Naive thymus-derived CD4-positive, alpha-beta T cell (primary cell): Measurements from ENCODE around the gene OSBPL8. TPM values are rescaled to one million over a fixed set of nuclear protein-coding genes. Genes with fewer than 3 reads are reported as not detected.
A peak's percentile ranks its signal among the peaks of the same experiment; 100 is the strongest.
"Not testable (repeated sequence)": the region's sequence is repeated elsewhere in the genome, so short reads cannot be mapped to it uniquely, and the experiment has no call there.

Experiments used
- ATAC-seq: fragments of 150-1000 bp; cut with Tn5 transposase; 2 replicates; pipeline ENCODE4 v1.10.0; 2021; ENCODE audit warnings: mild to moderate bottlenecking, moderate library complexity
- CTCF ChIA-PET: fragments of 350-600 bp; sonication (Branson Sonifier 250); formaldehyde crosslinking; loops from one replicate; lab custom pipeline; 2021; ENCODE audit warnings: antibody characterized with exemption; lab: Charles Lee
- POLR2A ChIA-PET: fragments of 350-600 bp; sonication (Branson Sonifier 250); formaldehyde crosslinking; loops from one replicate; lab custom pipeline; 2021; ENCODE audit warnings: antibody characterized with exemption, inconsistent platforms; lab: Charles Lee
- DNase-seq, 9 donors: peaks; one replicate each; pipeline versions ENCODE4 v3.0.0 to v3.0.0-alpha.2; 2020 to 2022; ENCODE audit warnings: mixed read lengths in 1 of 9
- H3K27ac ChIP-seq: one replicate; pipeline ENCODE4 v1.7.0; 2013; ENCODE audit warnings: mild to moderate bottlenecking, low read depth, low read length, moderate library complexity
- H3K27me3 ChIP-seq, 2 donors: one replicate each; pipeline ENCODE4 v1.7.0; 2013; ENCODE audit warnings: low read length in 2 of 2, mild to moderate bottlenecking in 2 of 2, moderate library complexity in 2 of 2; ENCODE audit not compliant: control insufficient read depth in 2 of 2, insufficient read depth in 2 of 2
- H3K36me3 ChIP-seq, 3 experiments: 1 replicate in 2 of 3; 2 replicates in 1 of 3; pipeline ENCODE4 v1.7.0; 2013; ENCODE audit warnings: low read length in 3 of 3, mild to moderate bottlenecking in 3 of 3, moderate library complexity in 1 of 3; ENCODE audit not compliant: insufficient read depth in 3 of 3, control insufficient read depth in 2 of 3
- H3K4me1 ChIP-seq, 2 donors: one replicate each; pipeline ENCODE4 v1.7.0; 2013; ENCODE audit warnings: low read length in 2 of 2, mild to moderate bottlenecking in 2 of 2, moderate library complexity in 1 of 2; ENCODE audit not compliant: control insufficient read depth in 2 of 2, insufficient read depth in 2 of 2
- H3K4me3 ChIP-seq: 2 replicates; pipeline ENCODE4 v1.7.0; 2013; ENCODE audit warnings: mild to moderate bottlenecking, low read length
- H3K9me3 ChIP-seq, 3 experiments: 1 replicate in 2 of 3; 2 replicates in 1 of 3; pipeline ENCODE4 v1.7.0; 2013; ENCODE audit warnings: low read length in 3 of 3; ENCODE audit not compliant: control insufficient read depth in 2 of 3
- H3K27ac Mint-ChIP-seq, 9 donors: one replicate each; pipeline ENCODE4 v1.8.0; 2020 to 2022; ENCODE audit warnings: mixed read lengths in 9 of 9, mild to moderate bottlenecking in 8 of 9, moderate library complexity in 5 of 9, inconsistent platforms in 2 of 9
- H3K27me3 Mint-ChIP-seq, 5 donors: one replicate each; pipeline ENCODE4 v1.8.0; 2021 to 2022; ENCODE audit warnings: mixed read lengths in 5 of 5, mild to moderate bottlenecking in 1 of 5
- H3K36me3 Mint-ChIP-seq, 5 donors: one replicate each; pipeline ENCODE4 v1.8.0; 2020 to 2022; ENCODE audit warnings: mixed read lengths in 5 of 5, mild to moderate bottlenecking in 3 of 5, inconsistent platforms in 1 of 5
- H3K4me1 Mint-ChIP-seq, 7 donors: one replicate each; pipeline ENCODE4 v1.8.0; 2020 to 2022; ENCODE audit warnings: mixed read lengths in 7 of 7, mild to moderate bottlenecking in 3 of 7, inconsistent platforms in 1 of 7
- H3K4me3 Mint-ChIP-seq, 10 donors: one replicate each; pipeline ENCODE4 v1.8.0; 2020 to 2022; ENCODE audit warnings: mild to moderate bottlenecking in 10 of 10, mixed read lengths in 10 of 10, moderate library complexity in 6 of 10, inconsistent platforms in 2 of 10
- H3K9me3 Mint-ChIP-seq, 11 donors: one replicate each; pipeline ENCODE4 v1.8.0; 2020 to 2022; ENCODE audit warnings: mixed read lengths in 11 of 11, mild to moderate bottlenecking in 4 of 11, inconsistent platforms in 1 of 11, moderate library complexity in 1 of 11
- intact Hi-C, 2 donors: fragments of 100-400 bp; cut with micrococcal nuclease; formaldehyde crosslinking; loops; one replicate each; pipeline ENCODE4 v1.15.1; 2023
- polyA plus RNA-seq, 2 donors: library from polyadenylated mRNA; unstranded; fragments of 300-500 nt; fragmentation: Illumina TruSeq; gene quantifications; one replicate each; pipeline ENCODE4 v1.2.3, GENCODE V29; 2021
- total RNA-seq, 6 experiments: library from RNA in 5 of 6; stranded (reverse) in 5 of 6; gene quantifications; 1 replicate in 5 of 6; 2 replicates in 1 of 6; pipeline ENCODE4 v1.2.3 and lab custom pipeline; 2021 to 2026

The OSBPL8 gene
- total and polyA plus RNA-seq, 7 experiments from 2014 or later, result 113 to 157 (median 122) TPM

DNA sequence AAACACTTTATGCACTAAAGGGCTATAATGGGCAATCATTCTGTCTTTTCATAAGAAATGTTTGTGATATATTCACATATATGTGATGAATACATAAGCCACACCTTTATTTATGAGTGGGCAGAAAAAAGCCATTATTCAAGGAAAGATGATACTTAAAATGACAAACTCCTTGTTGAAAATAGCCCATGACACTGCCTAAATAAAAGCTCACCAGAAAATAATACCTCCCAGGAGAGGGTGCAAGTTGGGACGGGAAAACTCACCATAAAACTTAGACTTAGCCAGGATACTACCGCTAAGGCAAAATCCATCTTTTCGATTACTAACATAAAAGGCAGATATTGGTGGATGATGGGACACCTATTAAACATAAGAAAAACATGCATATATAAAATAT is 175.6 kb downstream of the OSBPL8 start:
- H3K4me3 ChIP-seq, result no peak overlapping the region
- Mint-ChIP-seq H3K36me3 (peaks cover 8 to 59% (median 25%) of the 10 kb centered on the region in 5 donors), H3K27me3 (no peaks in the 10 kb centered on the region), H3K27ac (peak overlapping the region in 1 of 9 donors; percentile 60), H3K4me1 (peaks cover 0 to 2% (median 0%) of the 10 kb centered on the region in 7 donors), H3K4me3 (no peak overlapping the region), H3K9me3 (no peaks in the 10 kb centered on the region)
- ATAC-seq, result no peak
- no peak for DNase-seq
- peaks cover 6 to 17% (median 12%) of the 10 kb centered on the region in 3 experiments for H3K36me3 ChIP-seq
- H3K27ac ChIP-seq, result no peak overlapping the region
- no peaks in the 10 kb centered on the region for H3K9me3 ChIP-seq
- intact Hi-C loops, result no loop called here
- no peaks in the 10 kb centered on the region for H3K4me1 ChIP-seq
- ChIA-PET CTCF (no interaction called here), POLR2A (no interaction called here)
- H3K27me3 ChIP-seq, result no peaks in the 10 kb centered on the region

GRCh38 chr12:76379261-76379660 is 180.3 kb downstream of the OSBPL8 start:
- CTCF ChIA-PET, result interaction anchor here (0.6 kb wide), 1 partner anchor 44 kb away, joined by 3 read pairs; no protein-coding TSS in a partner anchor
- Mint-ChIP-seq H3K4me3 (no peak overlapping the region), H3K36me3 (peaks cover 12 to 61% (median 35%) of the 10 kb centered on the region in 5 donors), H3K27ac (peak overlapping the region in 1 of 9 donors; percentile 19), H3K9me3 (peaks cover 0 to 2% (median 0%) of the 10 kb centered on the region in 11 donors), H3K27me3 (no peaks in the 10 kb centered on the region), H3K4me1 (peaks cover 0 to 3% (median 0%) of the 10 kb centered on the region in 7 donors)
- Histone ChIP-seq H3K4me1 (no peaks in the 10 kb centered on the region), H3K4me3 (no peak overlapping the region), H3K27ac (no peak overlapping the region), H3K36me3 (peaks cover 6 to 25% (median 12%) of the 10 kb centered on the region in 3 experiments), H3K9me3 (no peaks in the 10 kb centered on the region), H3K27me3 (no peaks in the 10 kb centered on the region)
- no peak for ATAC-seq
- no peak for DNase-seq
- intact Hi-C loops, result no loop called here
- POLR2A ChIA-PET, result no interaction called here

GRCh38 chr12:76376876-76377275 is 182.7 kb downstream of the OSBPL8 start:
- H3K9me3 ChIP-seq, H3K4me1 ChIP-seq, CTCF ChIA-PET, H3K27me3 ChIP-seq, POLR2A ChIA-PET, ATAC-seq, H3K27me3 Mint-ChIP-seq, H3K4me3 Mint-ChIP-seq, H3K4me1 Mint-ChIP-seq, H3K27ac ChIP-seq, intact Hi-C loops, H3K4me3 ChIP-seq, H3K9me3 Mint-ChIP-seq, DNase-seq: not testable (repeated sequence)
- H3K36me3 Mint-ChIP-seq, result peaks cover 12 to 61% (median 45%) of the 10 kb centered on the region in 5 donors
- peaks cover 9 to 35% (median 12%) of the 10 kb centered on the region in 3 experiments for H3K36me3 ChIP-seq
- H3K27ac Mint-ChIP-seq, result peak overlapping the region in 1 of 9 donors; percentile 83

DNA sequence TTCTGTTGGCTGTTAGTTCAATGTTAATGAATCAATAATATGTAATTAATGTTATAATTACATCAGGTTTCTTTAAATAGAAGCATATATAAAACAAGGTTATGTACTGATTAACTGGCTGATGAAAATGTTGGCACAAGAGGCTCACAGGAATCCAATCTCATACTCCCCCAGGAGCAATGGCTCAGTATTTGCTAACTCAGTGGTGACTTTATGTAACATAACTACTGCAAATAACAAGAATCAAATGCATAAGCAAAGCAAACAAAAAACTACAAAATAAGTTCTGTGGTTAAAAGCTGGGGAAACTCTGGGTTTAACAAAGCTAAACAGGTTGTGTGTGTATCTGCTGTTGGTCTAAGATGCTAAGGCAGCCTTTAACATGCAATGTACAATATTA is 183.6 kb downstream of the OSBPL8 start:
- DNase-seq (no peak), ATAC-seq (no peak)
- H3K9me3 Mint-ChIP-seq, result peaks cover 0 to 2% (median 0%) of the 10 kb centered on the region in 11 donors
- H3K36me3 Mint-ChIP-seq, result peaks cover 12 to 65% (median 52%) of the 10 kb centered on the region in 5 donors
- peak overlapping the region in 1 of 9 donors; percentile 32 for H3K27ac Mint-ChIP-seq
- H3K4me3 ChIP-seq, result no peak overlapping the region
- ChIA-PET POLR2A (no interaction called here), CTCF (no interaction called here)
- no peaks in the 10 kb centered on the region for H3K4me1 ChIP-seq
- intact Hi-C loops, result no loop called here
- H3K4me1 Mint-ChIP-seq, result peaks cover 0 to 4% (median 0%) of the 10 kb centered on the region in 7 donors
- no peak overlapping the region for H3K4me3 Mint-ChIP-seq
- H3K27me3 ChIP-seq, result no peaks in the 10 kb centered on the region
- H3K27me3 Mint-ChIP-seq, result no peaks in the 10 kb centered on the region
- peaks cover 9 to 42% (median 12%) of the 10 kb centered on the region in 3 experiments for H3K36me3 ChIP-seq
- no peak overlapping the region for H3K27ac ChIP-seq
- H3K9me3 ChIP-seq, result no peaks in the 10 kb centered on the region

DNA sequence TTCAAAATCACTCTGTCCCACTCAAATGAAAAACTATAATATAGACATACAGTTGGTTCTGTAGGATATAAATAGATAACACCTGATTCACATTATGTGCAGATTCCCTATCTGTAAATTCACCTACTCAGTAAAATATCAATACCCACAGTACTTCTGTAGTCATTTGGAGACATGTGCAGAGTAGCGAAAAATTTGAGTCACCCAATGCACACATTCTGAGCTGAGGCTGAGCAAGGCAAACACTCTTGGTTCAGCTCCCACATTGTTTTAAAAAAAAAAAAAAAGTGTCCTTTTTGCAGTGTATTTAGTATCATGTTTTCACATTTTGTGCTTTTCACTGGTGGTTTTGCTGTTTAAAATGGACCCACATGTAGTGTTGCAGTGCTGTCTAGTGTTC is 184.1 kb downstream of the OSBPL8 start:
- no peaks in the 10 kb centered on the region for H3K27me3 ChIP-seq
- DNase-seq (no peak), ATAC-seq (no peak)
- no peaks in the 10 kb centered on the region for H3K4me1 ChIP-seq
- H3K4me3 ChIP-seq, result no peak overlapping the region
- no peak overlapping the region for H3K27ac ChIP-seq
- ChIA-PET POLR2A (no interaction called here), CTCF (interaction anchor here (0.7 kb wide), 1 partner anchor 137 kb away, joined by 5 read pairs; no protein-coding TSS in a partner anchor)
- Mint-ChIP-seq H3K4me1 (peaks cover 0 to 4% (median 0%) of the 10 kb centered on the region in 7 donors), H3K9me3 (peaks cover 0 to 2% (median 0%) of the 10 kb centered on the region in 11 donors), H3K27ac (no peak overlapping the region), H3K4me3 (no peak overlapping the region), H3K27me3 (no peaks in the 10 kb centered on the region), H3K36me3 (peaks cover 12 to 70% (median 57%) of the 10 kb centered on the region in 5 donors)
- peaks cover 9 to 47% (median 12%) of the 10 kb centered on the region in 3 experiments for H3K36me3 ChIP-seq
- no peaks in the 10 kb centered on the region for H3K9me3 ChIP-seq
- intact Hi-C loops, result no loop called here

- POLR2A ChIA-PET, result no interaction called here
- intact Hi-C loops, result no loop called here
- no peaks in the 10 kb centered on the region for H3K27me3 ChIP-seq
- Mint-ChIP-seq H3K36me3 (peaks cover 11 to 76% (median 66%) of the 10 kb centered on the region in 5 donors), H3K9me3 (peaks cover 0 to 2% (median 0%) of the 10 kb centered on the region in 11 donors), H3K27me3 (no peaks in the 10 kb centered on the region), H3K27ac (peak overlapping the region in 3 of 9 donors; percentile 22 to 67 (median 59)), H3K4me1 (peaks cover 0 to 4% (median 0%) of the 10 kb centered on the region in 7 donors), H3K4me3 (no peak overlapping the region)
- ATAC-seq (no peak), DNase-seq (no peak)
- no peak overlapping the region for H3K4me3 ChIP-seq
- no peak overlapping the region for H3K27ac ChIP-seq
- peaks cover 7 to 55% (median 12%) of the 10 kb centered on the region in 3 experiments for H3K36me3 ChIP-seq
- CTCF ChIA-PET, result interaction anchor here (0.6 kb wide), 1 partner anchor 50 kb away, joined by 3 read pairs; no protein-coding TSS in a partner anchor
- no peaks in the 10 kb centered on the region for H3K9me3 ChIP-seq
- no peaks in the 10 kb centered on the region for H3K4me1 ChIP-seq
Observed at GRCh38 chr12:76374386-76375020, 185.1 kb downstream of the OSBPL8 start.
